HG02884 (cell line): Measurements from ENCODE around the gene BBS12.

ENCODE experiments used
- ATAC-seq: cut with Tn5 transposase; IDR thresholded peaks from one replicate; pipeline ENCODE4 v1.9.1; 2021; ENCODE audit warnings: mild to moderate bottlenecking, moderate library complexity; ENCODE audit not compliant: unreplicated experiment

The BBS12 gene

DNA sequence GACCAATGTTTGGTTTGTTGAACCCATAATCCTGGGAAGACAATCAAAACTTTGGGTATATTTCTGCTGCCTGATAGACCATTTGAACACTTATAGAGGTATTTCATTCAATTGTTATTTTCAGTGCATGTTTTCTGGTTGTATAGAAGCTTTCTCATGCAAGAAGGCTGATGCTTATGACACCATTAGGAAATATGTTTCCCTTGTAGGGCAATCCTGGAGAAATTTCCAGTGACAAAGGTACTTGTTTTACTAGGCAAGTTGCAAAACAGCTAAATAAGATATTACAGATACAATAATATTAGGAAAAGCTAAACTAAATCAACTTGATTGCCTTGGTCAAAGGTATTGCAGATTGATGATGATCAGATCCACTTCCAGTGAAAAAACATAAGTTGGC is 61.3 kb downstream of the BBS12 start:
- ATAC-seq, result no peak
